ENCODE results near the gene IMPDH1. TPM values are rescaled to one million over a fixed set of nuclear protein-coding genes. Genes with fewer than 3 reads are reported as not detected.

Gene IMPDH1
- total and polyA plus RNA-seq, 4 donors, result 2.4 to 11.1 (median 5.2) TPM

- DNase-seq (ENCODE audit: low spot score), result peak; percentile 86
- WGBS, result 14% methylated on average over 49 of the region's 49 CpGs
- Histone ChIP-seq H3K36me3 (ENCODE audit: control insufficient read depth in 4 of 4, insufficient read depth in 3 of 4, low read depth in 1 of 4, low read length in 3 of 4) (peaks cover 2 to 10% (median 6%) of the 10 kb centered on the region in 4 donors), H3K27me3 (ENCODE audit: control insufficient read depth in 4 of 4, insufficient read depth in 4 of 4, low read length in 3 of 4) (no peaks in the 10 kb centered on the region), H3K4me3 (ENCODE audit: low read depth in 1 of 3, low read length in 3 of 3) (peak within 1 kb of the TSS; percentile 62 to 89 (median 78)), H3K27ac (ENCODE audit: low read depth in 1 of 2, low read length in 2 of 2) (peak within 1 kb of the TSS; percentile 80 to 82), H3K9me3 (ENCODE audit: control insufficient read depth in 4 of 4, low read length in 3 of 4) (no peaks in the 10 kb centered on the region), H3K4me1 (ENCODE audit: control insufficient read depth in 4 of 4, insufficient read depth in 4 of 4, low read length in 3 of 4) (peaks cover 2 to 19% (median 13%) of the 10 kb centered on the region in 4 donors), H3K9ac (ENCODE audit: low read depth in 1 of 2, low read length in 2 of 2) (peak within 1 kb of the TSS; percentile 66 to 75)
- no peak for TF ChIP-seq JUND (IDR thresholded peaks at IDR 0.05)
- TF ChIP-seq GABPA (IDR thresholded peaks at IDR 0.05 in 1 of 2, conservative IDR thresholded peaks at IDR 0.05 in 1 of 2), result peak; percentile 91 to 98
- peak; percentile 40 for TF ChIP-seq FOXA1 (IDR thresholded peaks at IDR 0.05)
- TF ChIP-seq TAF1 (conservative IDR thresholded peaks at IDR 0.05), result peak; percentile 68
- TF ChIP-seq, protein P1, sequence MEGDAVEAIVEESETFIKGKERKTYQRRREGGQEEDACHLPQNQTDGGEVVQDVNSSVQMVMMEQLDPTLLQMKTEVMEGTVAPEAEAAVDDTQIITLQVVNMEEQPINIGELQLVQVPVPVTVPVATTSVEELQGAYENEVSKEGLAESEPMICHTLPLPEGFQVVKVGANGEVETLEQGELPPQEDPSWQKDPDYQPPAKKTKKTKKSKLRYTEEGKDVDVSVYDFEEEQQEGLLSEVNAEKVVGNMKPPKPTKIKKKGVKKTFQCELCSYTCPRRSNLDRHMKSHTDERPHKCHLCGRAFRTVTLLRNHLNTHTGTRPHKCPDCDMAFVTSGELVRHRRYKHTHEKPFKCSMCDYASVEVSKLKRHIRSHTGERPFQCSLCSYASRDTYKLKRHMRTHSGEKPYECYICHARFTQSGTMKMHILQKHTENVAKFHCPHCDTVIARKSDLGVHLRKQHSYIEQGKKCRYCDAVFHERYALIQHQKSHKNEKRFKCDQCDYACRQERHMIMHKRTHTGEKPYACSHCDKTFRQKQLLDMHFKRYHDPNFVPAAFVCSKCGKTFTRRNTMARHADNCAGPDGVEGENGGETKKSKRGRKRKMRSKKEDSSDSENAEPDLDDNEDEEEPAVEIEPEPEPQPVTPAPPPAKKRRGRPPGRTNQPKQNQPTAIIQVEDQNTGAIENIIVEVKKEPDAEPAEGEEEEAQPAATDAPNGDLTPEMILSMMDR (IDR thresholded peaks at IDR 0.05; ENCODE audit: low read depth, low read length, missing input control), result no peak
- peak in 1 of 2 donors; percentile 42 for TF ChIP-seq RAD21 (IDR thresholded peaks at IDR 0.05)
- TF ChIP-seq HNF4A (conservative IDR thresholded peaks at IDR 0.05), result peak; percentile 18 to 24
- TF ChIP-seq ZBTB33 (IDR thresholded peaks at IDR 0.05), result peak; percentile 91
- peak; percentile 70 for TF ChIP-seq SP1 (IDR thresholded peaks at IDR 0.05)
- TF ChIP-seq MAX (IDR thresholded peaks at IDR 0.05), result peak; percentile 100
- peak; percentile 62 for TF ChIP-seq REST (IDR thresholded peaks at IDR 0.05)
- peak; percentile 97 for TF ChIP-seq YY1 (IDR thresholded peaks at IDR 0.05)
- no peak for TF ChIP-seq HNF4G (IDR thresholded peaks at IDR 0.05)
- peak; percentile 45 to 65 for TF ChIP-seq RXRA (IDR thresholded peaks at IDR 0.05)
- TF ChIP-seq EGR1 (IDR thresholded peaks at IDR 0.05; ENCODE audit: low read depth in 2 of 2), result peak in 1 of 2 donors; percentile 22
- no peak for TF ChIP-seq FOXA2 (IDR thresholded peaks at IDR 0.05)
Observed at GRCh38 chr7:128343554-128344430, 66.0 kb downstream of the IMPDH1 start, which contains the start of gene RBM28. Gene RBM28 (minus strand): TSS chr7:128343908. CDS start chr7:128343793, 115 bp downstream.

Small RNA genes within 50 kb of the gene (small RNA-seq; reads per million reads assigned to genes)
- gene AC010655.1 (not detected), gene RNU7-27P (not detected), gene RNU7-54P (not detected)

Other genes with a start within 250 kb of the IMPDH1 start
- not detected for gene LEP, start 168.7 kb downstream of the IMPDH1 start, total RNA-seq
- under 1 TPM in 1 of 2 donors, not detected in 1; 0.02 TPM for gene LEP, start 168.7 kb downstream of the IMPDH1 start, polyA plus RNA-seq
- gene RBM28, start 66.1 kb downstream of the IMPDH1 start, total RNA-seq, result 10 to 100 TPM in 1 of 2 donors, 1 to 10 TPM in 1; 3.6 to 16.1 TPM
- 10 to 100 TPM in 1 of 2 donors, 1 to 10 TPM in 1; 9.1 to 14.4 TPM for gene RBM28, start 66.1 kb downstream of the IMPDH1 start, polyA plus RNA-seq
- gene PRRT4, start 48.3 kb downstream of the IMPDH1 start, total RNA-seq, result under 1 TPM in 1 of 2 donors, not detected in 1; 0.14 TPM
- under 1 TPM in 1 of 2 donors, not detected in 1; 0.13 TPM for gene PRRT4, start 48.3 kb downstream of the IMPDH1 start, polyA plus RNA-seq
- gene HILPDA, start 45.9 kb upstream of the IMPDH1 start, total RNA-seq, result 1 to 10 TPM; 5.2 to 5.6 TPM
- 1 to 10 TPM; 3.9 to 5.1 TPM for gene HILPDA, start 45.9 kb upstream of the IMPDH1 start, polyA plus RNA-seq
- 10 to 100 TPM; 15.8 to 20.7 TPM for gene METTL2B, start 66.8 kb upstream of the IMPDH1 start, total RNA-seq
- 1 to 10 TPM; 6.8 to 8.3 TPM for gene METTL2B, start 66.8 kb upstream of the IMPDH1 start, polyA plus RNA-seq